Measurements from ENCODE around the gene SPPL2B. TPM values are rescaled to one million over a fixed set of nuclear protein-coding genes. Genes with fewer than 3 reads are reported as not detected.

Gene SPPL2B
- total and polyA plus RNA-seq, 2 donors, result 17.3 to 125 TPM

DNA sequence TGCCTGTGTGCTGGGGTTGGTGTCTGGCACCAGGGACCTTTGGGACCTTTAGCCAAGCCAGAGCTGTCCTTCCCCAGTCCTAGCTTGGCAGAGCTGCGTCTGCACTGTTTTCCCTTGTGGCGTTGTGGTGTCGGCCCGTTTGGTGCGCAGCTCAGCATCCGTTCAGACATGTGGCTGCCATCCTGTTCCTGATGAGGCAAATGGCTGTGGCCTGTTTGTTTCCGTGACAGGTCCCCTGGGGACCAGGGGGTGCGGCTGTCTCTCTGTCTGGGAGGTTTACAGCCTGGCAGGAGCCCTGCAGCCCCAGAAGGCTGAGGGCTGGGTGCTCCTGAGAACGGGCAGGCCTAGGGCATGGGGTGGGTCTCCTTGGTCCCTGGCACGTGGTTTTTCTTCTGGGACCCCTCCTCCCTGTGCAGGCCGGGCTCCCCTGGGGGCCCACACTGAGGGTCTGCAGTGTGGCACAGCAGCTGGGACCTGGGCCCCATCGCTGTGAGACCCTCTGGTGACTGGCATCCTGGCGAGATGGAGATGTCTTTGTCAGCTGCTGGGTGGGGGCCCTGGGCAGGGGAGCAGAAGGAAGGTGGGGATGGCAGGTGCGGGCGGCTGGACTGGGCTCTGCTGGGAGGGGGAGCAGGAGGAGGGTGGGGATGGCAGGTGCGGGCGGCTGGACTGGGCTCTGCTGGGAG lies 4.0 kb downstream of the SPPL2B start:
- DNase-seq (ENCODE audit: low read depth in 6 of 9, low spot score in 9 of 9), result peak in 2 of 9 donors; percentile 30 to 61
- WGBS, result 8% methylated on average over 17 of the region's 17 CpGs
- Histone ChIP-seq H3K27ac (ENCODE audit: low read depth in 1 of 2, low read length in 1 of 2) (peak overlapping the region; percentile 68 to 75), H3K27me3 (ENCODE audit: control insufficient read depth in 2 of 2, insufficient read depth in 1 of 2, low read length in 1 of 2) (no peaks in the 10 kb centered on the region), H3K4me1 (ENCODE audit: control insufficient read depth in 2 of 2, insufficient read depth in 2 of 2, low read length in 2 of 2) (peaks cover 33 to 55% of the 10 kb centered on the region in 2 donors), H3K9me3 (ENCODE audit: control insufficient read depth in 2 of 2, insufficient read depth in 1 of 2, low read length in 1 of 2) (peaks cover 1 to 29% of the 10 kb centered on the region in 2 donors), H3K4me3 (ENCODE audit: low read length in 2 of 2) (peak overlapping the region in 1 of 2 donors; percentile 21), H3K36me3 (ENCODE audit: control insufficient read depth in 2 of 2, insufficient read depth in 2 of 2, low read length in 1 of 2) (peaks cover 3 to 7% of the 10 kb centered on the region in 2 donors)

GRCh38 chr19:2333027-2333806 lies 4.7 kb downstream of the SPPL2B start:
- Histone ChIP-seq H3K9me3 (ENCODE audit: control insufficient read depth in 2 of 2, insufficient read depth in 1 of 2, low read length in 1 of 2) (peaks cover 1 to 29% of the 10 kb centered on the region in 2 donors), H3K4me3 (ENCODE audit: low read length in 2 of 2) (no peak overlapping the region), H3K27me3 (ENCODE audit: control insufficient read depth in 2 of 2, insufficient read depth in 1 of 2, low read length in 1 of 2) (no peaks in the 10 kb centered on the region), H3K27ac (ENCODE audit: low read depth in 1 of 2, low read length in 1 of 2) (peak overlapping the region in 1 of 2 donors; percentile 52), H3K36me3 (ENCODE audit: control insufficient read depth in 2 of 2, insufficient read depth in 2 of 2, low read length in 1 of 2) (peaks cover 5 to 12% of the 10 kb centered on the region in 2 donors), H3K4me1 (ENCODE audit: control insufficient read depth in 2 of 2, insufficient read depth in 2 of 2, low read length in 2 of 2) (peaks cover 28 to 51% of the 10 kb centered on the region in 2 donors)
- WGBS, result 28% methylated on average over 27 of the region's 27 CpGs
- no peak for DNase-seq (ENCODE audit: low read depth in 6 of 9, low spot score in 9 of 9)

- H3K4me1 ChIP-seq (ENCODE audit: control insufficient read depth in 2 of 2, insufficient read depth in 2 of 2, low read length in 2 of 2), result peaks cover 28 to 50% of the 10 kb centered on the region in 2 donors
These were observed 5.3 kb downstream of the SPPL2B start for GRCh38 chr19:2333807-2334211.

GRCh38 chr19:2334426-2334825 lies 5.9 kb downstream of the SPPL2B start:
- Histone ChIP-seq H3K27ac (ENCODE audit: low read depth in 1 of 2, low read length in 1 of 2) (no peak overlapping the region), H3K27me3 (ENCODE audit: control insufficient read depth in 2 of 2, insufficient read depth in 1 of 2, low read length in 1 of 2) (no peaks in the 10 kb centered on the region), H3K4me3 (ENCODE audit: low read length in 2 of 2) (no peak overlapping the region), H3K4me1 (ENCODE audit: control insufficient read depth in 2 of 2, insufficient read depth in 2 of 2, low read length in 2 of 2) (peaks cover 24 to 44% of the 10 kb centered on the region in 2 donors), H3K9me3 (ENCODE audit: control insufficient read depth in 2 of 2, insufficient read depth in 1 of 2, low read length in 1 of 2) (peaks cover 1 to 29% of the 10 kb centered on the region in 2 donors), H3K36me3 (ENCODE audit: control insufficient read depth in 2 of 2, insufficient read depth in 2 of 2, low read length in 1 of 2) (peaks cover 13 to 24% of the 10 kb centered on the region in 2 donors)
- WGBS, result 98% methylated on average over 27 of the region's 27 CpGs
- no peak for DNase-seq (ENCODE audit: low read depth in 6 of 9, low spot score in 9 of 9)

More at GRCh38 chr19:2333807-2334211, 5.3 kb downstream of the SPPL2B start:
- Histone ChIP-seq H3K4me3 (ENCODE audit: low read length in 2 of 2) (no peak overlapping the region), H3K36me3 (ENCODE audit: control insufficient read depth in 2 of 2, insufficient read depth in 2 of 2, low read length in 1 of 2) (peaks cover 6 to 18% of the 10 kb centered on the region in 2 donors), H3K9me3 (ENCODE audit: control insufficient read depth in 2 of 2, insufficient read depth in 1 of 2, low read length in 1 of 2) (peaks cover 1 to 29% of the 10 kb centered on the region in 2 donors), H3K27me3 (ENCODE audit: control insufficient read depth in 2 of 2, insufficient read depth in 1 of 2, low read length in 1 of 2) (no peaks in the 10 kb centered on the region), H3K27ac (ENCODE audit: low read depth in 1 of 2, low read length in 1 of 2) (no peak overlapping the region)
- WGBS, result 53% methylated on average over 11 of the region's 11 CpGs
- no peak for DNase-seq (ENCODE audit: low read depth in 6 of 9, low spot score in 9 of 9)

DNA sequence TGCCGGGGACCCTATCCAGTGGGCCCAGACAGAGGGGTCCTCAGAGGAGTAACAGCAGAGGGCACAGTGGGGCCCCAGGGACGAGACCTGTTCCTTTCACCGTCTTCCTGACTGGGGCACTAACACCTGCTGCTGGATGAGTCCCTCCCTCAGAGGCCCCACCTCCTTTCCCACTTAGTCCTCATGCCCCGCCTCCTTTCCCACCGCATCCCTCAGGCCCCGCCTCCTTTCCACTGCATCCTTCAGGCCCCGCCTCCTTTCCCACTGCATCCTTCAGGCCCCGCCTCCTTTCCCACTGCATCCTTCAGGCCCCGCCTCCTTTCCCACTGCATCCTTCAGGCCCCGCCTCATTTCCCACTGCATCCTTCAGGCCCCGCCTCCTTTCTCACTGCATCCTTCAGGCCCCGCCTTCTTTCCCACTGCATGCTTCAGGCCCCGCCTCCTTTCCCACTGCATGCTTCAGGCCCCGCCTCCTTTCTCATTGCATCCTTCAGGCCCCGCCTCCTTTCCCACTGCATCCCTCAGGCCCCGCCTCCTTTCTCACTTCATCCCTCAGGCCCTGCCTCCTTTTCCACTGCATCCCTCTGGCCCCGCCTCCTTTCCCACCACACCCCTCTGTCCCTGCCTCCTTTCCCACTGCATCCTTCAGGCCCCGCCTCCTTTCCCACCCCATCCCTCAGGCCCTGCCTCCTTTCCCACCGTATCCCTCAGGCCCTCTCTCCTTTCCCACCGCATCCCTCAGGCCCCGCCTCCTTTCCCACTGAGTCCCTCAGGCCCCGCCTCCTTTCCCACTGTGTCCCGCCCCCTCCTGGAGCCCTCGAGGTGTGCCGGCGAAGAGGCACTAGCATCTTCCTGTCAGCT lies 6.7 kb downstream of the SPPL2B start:
- Histone ChIP-seq H3K4me3 (ENCODE audit: low read length in 2 of 2) (no peak overlapping the region), H3K4me1 (ENCODE audit: control insufficient read depth in 2 of 2, insufficient read depth in 2 of 2, low read length in 2 of 2) (peaks cover 19 to 37% of the 10 kb centered on the region in 2 donors), H3K9me3 (ENCODE audit: control insufficient read depth in 2 of 2, insufficient read depth in 1 of 2, low read length in 1 of 2) (peaks cover 1 to 29% of the 10 kb centered on the region in 2 donors), H3K27me3 (ENCODE audit: control insufficient read depth in 2 of 2, insufficient read depth in 1 of 2, low read length in 1 of 2) (no peaks in the 10 kb centered on the region), H3K27ac (ENCODE audit: low read depth in 1 of 2, low read length in 1 of 2) (no peak overlapping the region), H3K36me3 (ENCODE audit: control insufficient read depth in 2 of 2, insufficient read depth in 2 of 2, low read length in 1 of 2) (peaks cover 17 to 32% of the 10 kb centered on the region in 2 donors)
- WGBS, result 98% methylated on average over 26 of the region's 26 CpGs
- DNase-seq (ENCODE audit: low read depth in 6 of 9, low spot score in 9 of 9), result no peak

GRCh38 chr19:2335848-2336247 lies 7.4 kb downstream of the SPPL2B start:
- no peak for DNase-seq (ENCODE audit: low read depth in 6 of 9, low spot score in 9 of 9)
- no peak overlapping the region for H3K27ac ChIP-seq (ENCODE audit: low read depth in 1 of 2, low read length in 1 of 2)
- 99% methylated on average over 3 of the region's 3 CpGs for WGBS
- H3K36me3 ChIP-seq (ENCODE audit: control insufficient read depth in 2 of 2, insufficient read depth in 2 of 2, low read length in 1 of 2), result peaks cover 23 to 38% of the 10 kb centered on the region in 2 donors
- H3K9me3 ChIP-seq (ENCODE audit: control insufficient read depth in 2 of 2, insufficient read depth in 1 of 2, low read length in 1 of 2), result peaks cover 1 to 29% of the 10 kb centered on the region in 2 donors
- no peak overlapping the region for H3K4me3 ChIP-seq (ENCODE audit: low read length in 2 of 2)
- no peaks in the 10 kb centered on the region for H3K27me3 ChIP-seq (ENCODE audit: control insufficient read depth in 2 of 2, insufficient read depth in 1 of 2, low read length in 1 of 2)
- H3K4me1 ChIP-seq (ENCODE audit: control insufficient read depth in 2 of 2, insufficient read depth in 2 of 2, low read length in 2 of 2), result peaks cover 19 to 31% of the 10 kb centered on the region in 2 donors

DNA sequence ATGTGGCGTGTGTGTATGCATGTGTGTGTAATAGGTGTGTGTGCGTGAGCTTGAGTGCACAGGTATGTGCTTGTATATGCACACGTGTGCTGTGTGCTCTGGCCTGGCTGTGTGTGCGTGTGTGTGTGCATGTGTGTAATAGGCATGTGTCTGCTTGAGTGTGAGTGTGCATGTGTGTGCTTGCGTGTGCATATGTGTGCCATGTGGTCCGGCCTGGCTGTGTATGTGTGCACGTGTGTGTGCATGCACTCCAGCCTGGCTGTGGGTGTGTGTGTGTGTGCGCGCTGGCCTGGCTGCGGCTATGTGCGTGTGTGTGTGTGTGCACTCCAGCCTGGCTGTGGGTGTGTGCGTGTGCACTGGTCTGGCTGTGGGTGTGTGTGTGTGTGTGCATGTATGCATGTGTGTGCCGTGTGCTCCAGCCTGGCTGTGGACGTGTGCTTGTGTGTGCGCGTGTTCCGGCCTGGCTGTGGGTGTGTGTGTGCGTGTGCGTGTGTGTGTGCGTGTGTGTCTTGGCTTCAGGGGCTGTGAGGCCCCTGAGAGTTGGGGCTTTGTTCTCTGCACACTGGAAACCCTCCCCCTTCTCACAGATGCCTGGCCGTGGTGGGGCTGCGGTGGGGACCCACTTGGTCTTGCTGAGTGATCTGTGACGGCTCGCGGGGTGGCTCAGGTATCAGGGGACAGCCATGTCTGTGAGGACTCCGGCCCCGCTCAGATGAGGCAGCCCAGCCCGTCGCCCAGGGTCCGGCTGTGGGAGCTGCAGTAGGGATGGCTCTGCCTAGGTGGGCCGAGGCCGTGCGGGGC lies 8.2 kb downstream of the SPPL2B start:
- Histone ChIP-seq H3K9me3 (ENCODE audit: control insufficient read depth in 2 of 2, insufficient read depth in 1 of 2, low read length in 1 of 2) (peaks cover 1 to 28% of the 10 kb centered on the region in 2 donors), H3K27ac (ENCODE audit: low read depth in 1 of 2, low read length in 1 of 2) (no peak overlapping the region), H3K36me3 (ENCODE audit: control insufficient read depth in 2 of 2, insufficient read depth in 2 of 2, low read length in 1 of 2) (peaks cover 32 to 47% of the 10 kb centered on the region in 2 donors), H3K4me1 (ENCODE audit: control insufficient read depth in 2 of 2, insufficient read depth in 2 of 2, low read length in 2 of 2) (peaks cover 18 to 26% of the 10 kb centered on the region in 2 donors), H3K4me3 (ENCODE audit: low read length in 2 of 2) (no peak overlapping the region), H3K27me3 (ENCODE audit: control insufficient read depth in 2 of 2, insufficient read depth in 1 of 2, low read length in 1 of 2) (no peaks in the 10 kb centered on the region)
- 96% methylated on average over 33 of the region's 33 CpGs for WGBS
- no peak for DNase-seq (ENCODE audit: low read depth in 6 of 9, low spot score in 9 of 9)

DNA sequence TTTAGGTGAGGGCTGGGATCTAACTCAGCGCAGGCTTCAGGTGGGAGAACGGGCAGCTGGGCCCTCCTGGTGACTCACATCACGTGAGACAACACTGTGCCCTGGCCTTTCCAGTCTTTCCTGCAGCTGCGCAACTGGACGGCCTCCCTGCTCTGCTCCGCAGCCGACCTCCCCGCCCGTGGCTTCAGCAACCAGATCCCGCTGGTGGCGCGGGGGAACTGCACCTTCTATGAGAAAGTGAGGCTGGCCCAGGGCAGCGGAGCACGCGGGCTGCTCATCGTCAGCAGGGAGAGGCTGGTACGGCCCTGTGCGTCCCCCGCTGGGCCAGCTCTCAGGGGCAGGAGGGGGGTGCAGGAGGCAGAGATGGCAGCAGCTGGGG lies 8.8 kb downstream of the SPPL2B start:
- no peak for DNase-seq (ENCODE audit: low read depth in 6 of 9, low spot score in 9 of 9)
- Histone ChIP-seq H3K9me3 (ENCODE audit: control insufficient read depth in 2 of 2, insufficient read depth in 1 of 2, low read length in 1 of 2) (peaks cover 1 to 25% of the 10 kb centered on the region in 2 donors), H3K27me3 (ENCODE audit: control insufficient read depth in 2 of 2, insufficient read depth in 1 of 2, low read length in 1 of 2) (no peaks in the 10 kb centered on the region), H3K4me3 (ENCODE audit: low read length in 2 of 2) (no peak overlapping the region), H3K36me3 (ENCODE audit: control insufficient read depth in 2 of 2, insufficient read depth in 2 of 2, low read length in 1 of 2) (peaks cover 36 to 52% of the 10 kb centered on the region in 2 donors), H3K27ac (ENCODE audit: low read depth in 1 of 2, low read length in 1 of 2) (no peak overlapping the region), H3K4me1 (ENCODE audit: control insufficient read depth in 2 of 2, insufficient read depth in 2 of 2, low read length in 2 of 2) (peaks cover 13 to 20% of the 10 kb centered on the region in 2 donors)
- 91% methylated on average over 19 of the region's 19 CpGs for WGBS
